ACHN (cell line): Measurements from ENCODE around the gene EXOC4.
"Not testable (repeated sequence)": the region's sequence is repeated elsewhere in the genome, so short reads cannot be mapped to it uniquely, and the experiment has no call there.

ENCODE experiments used
- DNase-seq: peaks from one replicate; pipeline ENCODE4 v3.0.0-alpha.2; 2015
- in situ Hi-C: cut with HindIII; loops from 2 replicates; pipeline ENCODE4 v1.10.0; 2017; ENCODE audit warnings: low sequenced_read_pairs, low pct_ligation_motif_present, low pct_unique_long_range_greater_than_20kb

Gene EXOC4

GRCh38 chr7:133611955-133612354 lies 359.1 kb downstream of the EXOC4 start:
- no peak for DNase-seq
- in situ Hi-C loops = no loop called here

- in situ Hi-C loops = no loop called here
- DNase-seq = no peak
Measured at GRCh38 chr7:133613250-133613790, 360.4 kb downstream of the EXOC4 start.

DNA sequence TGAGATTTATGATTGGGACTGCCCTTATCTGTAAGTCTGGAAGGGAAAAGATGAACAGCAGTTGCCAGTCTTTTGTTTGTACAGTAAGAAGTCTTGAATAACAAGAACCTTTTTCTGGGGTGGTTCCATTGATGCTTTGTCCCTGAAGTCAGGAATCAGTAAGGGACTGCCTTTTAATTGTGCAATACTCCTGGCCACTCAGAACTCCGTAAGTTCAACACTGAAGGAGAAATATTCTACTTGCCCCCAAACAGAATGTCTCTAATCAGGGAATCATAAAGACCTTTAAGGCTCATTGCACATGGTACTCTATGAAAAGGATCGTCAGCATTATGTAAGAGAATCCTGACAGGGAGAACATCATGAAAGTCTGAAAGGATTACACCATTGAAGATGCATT lies 361.4 kb downstream of the EXOC4 start:
- no peak for DNase-seq
- in situ Hi-C loops = no loop called here

DNA sequence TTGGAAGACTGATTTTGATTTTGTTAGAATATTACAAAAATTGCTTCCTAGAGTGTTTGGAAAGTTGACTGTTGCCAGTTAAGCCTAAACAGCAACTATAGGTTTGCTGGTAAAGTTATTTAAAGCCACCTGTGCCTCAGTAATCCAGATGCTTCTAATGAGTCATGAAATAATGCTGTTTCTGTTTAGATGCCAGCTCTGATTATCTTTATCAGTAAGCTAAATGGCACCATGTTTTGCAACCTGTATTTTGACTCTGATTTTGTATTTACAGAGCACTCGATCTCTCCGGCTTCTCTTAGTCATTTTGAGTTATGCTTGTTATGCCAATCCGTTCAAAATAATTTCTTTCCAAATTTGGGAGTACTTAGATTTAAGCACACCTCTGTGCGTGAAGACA lies 366.1 kb downstream of the EXOC4 start:
- in situ Hi-C loops = no loop called here
- DNase-seq = no peak

DNA sequence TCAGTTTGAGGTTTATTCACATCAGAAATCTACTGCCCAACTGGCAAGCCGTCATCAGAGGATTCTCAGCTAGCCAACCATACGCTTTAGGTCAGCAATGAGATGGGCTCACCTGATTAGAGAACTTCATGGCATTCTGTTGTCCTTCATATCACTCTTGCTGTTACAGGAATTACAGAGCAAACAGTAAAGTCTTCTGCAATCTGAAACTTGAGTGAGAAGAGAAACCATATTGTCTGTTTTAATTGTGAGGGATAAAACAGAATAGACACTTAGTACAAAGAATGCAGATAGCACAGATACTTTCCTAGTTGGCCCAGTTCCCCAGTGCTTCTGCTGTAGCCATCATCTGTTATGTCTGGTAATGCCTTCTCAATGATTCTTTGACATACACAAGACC lies 366.6 kb downstream of the EXOC4 start:
- in situ Hi-C loops = no loop called here
- no peak for DNase-seq

DNA sequence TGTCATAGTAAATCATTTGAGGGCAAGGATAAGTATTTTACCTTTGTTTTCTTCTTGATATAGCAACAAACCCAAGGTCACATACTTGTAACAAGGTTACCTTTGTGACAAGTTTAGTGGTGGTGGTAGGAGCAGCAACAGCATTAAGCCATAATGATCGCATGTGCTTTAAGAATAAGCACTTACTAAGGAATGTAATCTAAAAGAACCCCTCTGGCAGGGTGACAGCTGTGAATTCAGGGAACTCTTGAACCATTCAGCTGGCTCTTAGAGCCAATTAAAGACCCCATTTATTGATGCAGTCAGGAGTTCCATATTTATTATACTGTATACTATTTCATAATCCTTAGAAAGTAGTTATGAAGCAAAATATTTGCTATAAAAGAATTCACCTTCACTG lies 370.8 kb downstream of the EXOC4 start:
- in situ Hi-C loops = no loop called here
- DNase-seq = no peak

GRCh38 chr7:133625046-133625445 lies 372.2 kb downstream of the EXOC4 start:
- in situ Hi-C loops = no loop called here
- DNase-seq = no peak

DNA sequence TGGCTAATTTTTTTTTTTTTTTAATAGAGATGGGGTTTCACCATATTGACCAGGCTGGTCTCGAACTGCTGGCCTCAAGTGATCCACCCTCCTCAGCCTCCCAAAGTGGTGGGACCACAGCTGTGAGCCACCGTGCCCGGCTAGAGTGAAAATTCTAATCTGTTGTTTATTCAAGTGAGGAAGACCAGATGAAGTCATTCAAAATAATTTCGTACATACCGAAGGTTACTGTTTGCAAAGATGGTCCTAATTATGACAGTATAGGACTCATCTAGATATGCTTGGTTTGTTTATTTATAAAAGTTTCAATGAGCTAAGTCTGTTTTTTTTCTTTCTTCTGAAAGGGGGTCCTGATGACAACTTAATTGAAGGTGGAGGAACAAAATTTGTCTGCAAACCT lies 376.8 kb downstream of the EXOC4 start:
- no peak for DNase-seq
- in situ Hi-C loops = no loop called here

- no peak for DNase-seq
- in situ Hi-C loops = no loop called here
Measured at GRCh38 chr7:133633055-133633454, 380.2 kb downstream of the EXOC4 start.

GRCh38 chr7:133635541-133635940 lies 382.7 kb downstream of the EXOC4 start:
- in situ Hi-C loops = no loop called here
- no peak for DNase-seq

- no peak for DNase-seq
- in situ Hi-C loops = no loop called here
Measured at GRCh38 chr7:133638857-133639256, 386.0 kb downstream of the EXOC4 start.

GRCh38 chr7:133641436-133641835 lies 388.6 kb downstream of the EXOC4 start:
- no peak for DNase-seq
- in situ Hi-C loops = no loop called here

- in situ Hi-C loops = no loop called here
Measured at GRCh38 chr7:133642907-133643306, 390.0 kb downstream of the EXOC4 start.

DNA sequence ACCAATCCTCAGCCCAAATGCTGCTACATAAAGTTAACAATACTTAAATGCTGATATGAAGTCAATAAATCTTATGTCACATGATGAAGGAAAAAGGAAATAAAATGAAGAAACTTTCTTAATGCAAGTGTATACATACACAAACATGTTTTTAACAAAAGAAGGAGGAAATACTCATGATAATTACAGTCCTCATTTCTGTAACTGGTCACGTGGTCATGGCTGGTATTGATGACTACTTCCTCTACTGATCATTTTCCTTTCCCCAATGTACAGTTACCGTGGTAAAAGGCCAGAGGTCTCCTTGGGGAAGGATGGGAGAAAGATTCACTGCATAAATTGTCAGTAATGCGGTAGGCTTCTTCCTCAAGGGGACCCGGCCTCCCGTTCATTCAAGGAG lies 390.8 kb downstream of the EXOC4 start:
- DNase-seq, in situ Hi-C loops: not testable (repeated sequence)

More at GRCh38 chr7:133642907-133643306, 390.0 kb downstream of the EXOC4 start:
- no peak for DNase-seq

- in situ Hi-C loops = no loop called here
- no peak for DNase-seq
Measured at GRCh38 chr7:133645884-133646391, 393.1 kb downstream of the EXOC4 start.

DNA sequence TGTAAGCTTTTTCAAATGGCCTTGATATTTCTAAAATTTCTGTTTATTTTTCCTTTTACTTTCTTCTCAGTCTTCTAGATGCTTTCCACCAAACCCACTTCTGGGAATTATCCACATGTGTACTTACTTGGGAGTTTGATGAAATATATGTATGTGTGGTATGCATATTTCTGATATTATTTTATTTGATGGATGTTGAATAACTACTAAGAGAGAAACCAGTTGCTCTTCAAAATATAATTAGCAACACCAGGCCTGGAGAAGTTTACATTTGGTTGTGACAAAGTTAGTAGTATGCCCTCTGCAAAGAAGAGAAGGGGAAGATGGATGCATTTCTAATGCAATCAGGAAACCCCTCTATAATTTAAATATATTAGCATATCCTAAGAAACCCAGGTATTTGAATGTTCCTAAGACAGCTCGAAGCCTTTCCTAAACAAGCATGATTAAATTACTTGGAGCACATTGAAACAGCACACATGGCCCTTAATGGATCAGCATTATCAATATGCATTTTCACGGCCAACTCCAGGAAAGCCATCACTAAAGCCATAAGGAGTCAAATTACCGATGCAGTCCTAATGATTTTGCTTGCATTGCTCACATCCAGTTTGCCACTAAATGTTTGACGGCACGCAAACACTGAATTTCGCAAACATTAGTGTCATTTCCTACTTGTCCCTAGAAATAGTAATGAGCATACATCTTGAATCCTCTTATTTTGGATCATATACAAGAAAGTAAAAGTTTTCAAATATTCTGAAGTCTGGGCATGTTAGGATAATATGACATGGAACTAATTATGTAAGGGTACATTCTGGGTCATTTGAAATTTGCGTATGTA lies 393.8 kb downstream of the EXOC4 start:
- no peak for DNase-seq
- in situ Hi-C loops = no loop called here

DNA sequence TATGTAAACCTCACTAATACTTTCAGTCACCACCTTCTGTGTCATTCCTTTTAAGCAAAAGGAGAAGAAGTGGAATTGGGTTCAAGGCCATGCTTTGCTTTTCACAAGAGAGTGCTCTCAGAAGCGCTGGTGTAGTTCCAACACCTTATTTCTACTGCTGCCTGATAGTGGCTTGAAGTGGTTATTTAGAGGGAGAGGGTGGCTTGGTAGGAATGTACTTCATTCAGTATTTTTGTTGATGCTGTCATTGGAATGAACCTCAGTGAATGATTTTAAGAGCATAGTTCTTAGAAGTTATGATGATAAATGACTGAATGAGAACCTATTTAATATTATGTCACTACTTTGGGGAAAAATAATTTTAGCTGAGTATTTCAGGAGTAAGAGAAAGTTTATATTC lies 396.7 kb downstream of the EXOC4 start:
- DNase-seq = no peak
- in situ Hi-C loops = no loop called here

GRCh38 chr7:133650069-133650468 lies 397.2 kb downstream of the EXOC4 start:
- DNase-seq = no peak
- in situ Hi-C loops = no loop called here

DNA sequence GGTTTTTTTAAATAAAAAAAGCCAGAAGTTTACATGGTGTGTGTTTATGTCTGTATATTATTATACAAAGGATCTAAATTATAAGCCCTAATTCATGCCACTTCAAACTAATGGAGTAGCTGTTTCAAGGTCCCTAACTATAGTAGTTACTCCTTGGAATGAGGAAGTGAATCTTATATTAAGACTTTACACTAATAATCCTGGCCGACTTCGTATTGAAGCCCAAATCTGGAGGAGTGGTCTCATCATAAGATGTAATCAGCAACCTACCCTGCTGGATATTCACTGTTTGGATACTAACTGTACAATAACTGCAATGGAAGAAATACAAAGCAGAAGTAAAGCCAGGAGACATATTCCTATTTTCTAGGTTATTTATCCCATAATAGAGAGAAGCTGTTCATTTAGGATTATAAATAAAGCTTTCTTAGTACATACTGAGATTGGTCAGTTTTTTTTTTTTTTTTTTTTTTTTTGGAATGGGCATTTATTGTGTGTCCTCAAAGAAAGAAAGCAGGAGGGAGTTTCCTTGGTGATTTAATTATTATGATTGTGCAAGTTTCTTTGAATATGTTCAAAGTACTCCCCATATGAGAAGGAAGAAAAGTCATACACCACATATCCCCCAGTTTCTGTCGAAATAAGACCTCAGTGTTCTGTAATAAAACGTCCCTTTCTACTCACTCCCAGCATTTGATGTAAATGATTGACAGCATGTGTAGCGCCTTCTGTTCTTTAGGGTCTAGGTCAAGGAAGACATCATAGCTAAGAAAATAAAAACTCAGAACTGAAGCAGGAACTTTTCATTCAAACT lies 397.8 kb downstream of the EXOC4 start:
- in situ Hi-C loops = no loop called here
- DNase-seq = no peak
